Fibroblast of villous mesenchyme (primary cell): ENCODE results near the gene CYP21A2. TPM values are rescaled to one million over a fixed set of nuclear protein-coding genes. Genes with fewer than 3 reads are reported as not detected.

Source experiments
- DNase-seq: peaks from one replicate; pipeline ENCODE4 v3.0.0-alpha.2; 2010; ENCODE audit warnings: low read depth
- H3K4me3 ChIP-seq: 2 replicates; pipeline ENCODE4 v1.5.1; 2011; ENCODE audit warnings: low read depth, mild to moderate bottlenecking, low read length
- CTCF ChIP-seq: IDR thresholded peaks from 2 replicates; pipeline ENCODE4 v1.5.1; 2012; ENCODE audit warnings: low read depth, mild to moderate bottlenecking, low read length; ENCODE audit not compliant: insufficient read depth
- total RNA-seq: library from RNA; depleted of rRNA; stranded (reverse); fragments of >200 nt; gene quantifications from 2 replicates; pipeline ENCODE4 v1.2.3, GENCODE V29; 2012

Gene CYP21A2
- total RNA-seq, 1 donor, result under 0.01 TPM

GRCh38 chr6:32074996-32075532 is 36.8 kb downstream of the CYP21A2 start:
- DNase-seq, result no peak
- no peak for TF ChIP-seq CTCF
- no peak overlapping the region for H3K4me3 ChIP-seq

DNA sequence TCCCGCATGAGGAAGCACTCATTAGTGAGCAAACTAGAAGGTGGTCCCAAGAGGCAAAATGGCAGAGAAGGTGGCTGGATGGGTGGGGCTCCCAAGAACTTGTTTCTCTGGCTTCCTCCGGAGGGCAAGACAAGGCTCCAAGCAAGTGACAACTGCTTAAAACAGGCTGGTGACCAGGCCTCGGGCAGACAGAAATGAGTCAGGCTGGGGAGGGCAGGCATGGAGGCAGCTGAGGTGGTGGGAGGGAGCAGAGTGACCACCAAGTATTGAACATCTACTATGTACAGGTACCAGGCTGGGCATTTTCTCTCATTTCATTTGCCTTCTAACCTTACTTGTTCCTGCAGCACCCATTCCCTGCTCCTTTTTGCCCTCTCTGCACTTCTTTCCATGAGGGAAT is 37.6 kb downstream of the CYP21A2 start:
- no peak overlapping the region for H3K4me3 ChIP-seq
- no peak for DNase-seq
- no peak for TF ChIP-seq CTCF

GRCh38 chr6:32076321-32076809 is 38.1 kb downstream of the CYP21A2 start:
- peak; percentile 77 for DNase-seq
- TF ChIP-seq CTCF, result no peak
- no peak overlapping the region for H3K4me3 ChIP-seq

- no peak for DNase-seq
Measured at GRCh38 chr6:32079566-32080290, 41.5 kb downstream of the CYP21A2 start.

GRCh38 chr6:32081168-32081990 is 43.2 kb downstream of the CYP21A2 start:
- DNase-seq, result peak; percentile 88
- no peak for TF ChIP-seq CTCF
- H3K4me3 ChIP-seq, result no peak overlapping the region

More at GRCh38 chr6:32079566-32080290, 41.5 kb downstream of the CYP21A2 start:
- no peak for TF ChIP-seq CTCF
- no peak overlapping the region for H3K4me3 ChIP-seq

- no peak overlapping the region for H3K4me3 ChIP-seq
- TF ChIP-seq CTCF, result no peak
- DNase-seq, result no peak
Measured at GRCh38 chr6:32082478-32082877, 44.3 kb downstream of the CYP21A2 start.
